HepG2 (cell line): ENCODE results near the gene C2. TPM values are rescaled to one million over a fixed set of nuclear protein-coding genes. Genes with fewer than 3 reads are reported as not detected.

Experiments used
- ELF1 ChIP-seq: sonication (generic); formaldehyde crosslinking; IDR thresholded peaks from 2 replicates; pipeline ENCODE4 v1.4.0; 2020; ENCODE audit warnings: missing genetic modification reagents
- FOSL1 ChIP-seq: sonication (generic); formaldehyde crosslinking; IDR thresholded peaks from 2 replicates; pipeline ENCODE4 v1.9.0; 2021; ENCODE audit warnings: missing genetic modification reagents, borderline replicate concordance
- JUNB ChIP-seq: sonication (generic); formaldehyde crosslinking; IDR thresholded peaks from 2 replicates; pipeline ENCODE4 v1.8.0; 2022; ENCODE audit warnings: missing genetic modification reagents, mild to moderate bottlenecking, borderline replicate concordance
- KDM2A ChIP-seq: sonication (generic); formaldehyde crosslinking; IDR thresholded peaks from 2 replicates; pipeline ENCODE4 v1.4.0; 2020; ENCODE audit warnings: low read depth, missing genetic modification reagents, borderline replicate concordance
- NCOA5 ChIP-seq: sonication (generic); formaldehyde crosslinking; IDR thresholded peaks from 2 replicates; pipeline ENCODE4 v1.4.0; 2020; ENCODE audit warnings: missing genetic modification reagents
- NFE2 ChIP-seq: sonication (generic); formaldehyde crosslinking; IDR thresholded peaks from 2 replicates; pipeline ENCODE4 v1.4.0; 2020; ENCODE audit warnings: missing genetic modification reagents
- PCBP2 ChIP-seq: fragments of 200-400 bp; formaldehyde crosslinking; optimal IDR thresholded peaks from 2 replicates; pipeline ENCODE3; 2018; ENCODE audit warnings: low read length, low read depth; ENCODE audit not compliant: poor library complexity, severe bottlenecking
- REL ChIP-seq: sonication (generic); formaldehyde crosslinking; conservative IDR thresholded peaks from 2 replicates; pipeline ENCODE4 v1.8.0; 2022; ENCODE audit warnings: mild to moderate bottlenecking, missing genetic modification reagents, moderate library complexity
- SOX6 ChIP-seq, 2 experiments: fragments of 450-650 bp in 1 of 2; sonication (generic) in 1 of 2; formaldehyde crosslinking in 1 of 2; IDR thresholded peaks; 2 replicates each; pipeline versions ENCODE4 v1.4.0 to v1.6.1; 2017 to 2020; ENCODE audit warnings: antibody characterized with exemption in 1 of 2, mild to moderate bottlenecking in 1 of 2, missing genetic modification reagents in 1 of 2
- THAP8 ChIP-seq: sonication (generic); formaldehyde crosslinking; IDR thresholded peaks from 2 replicates; pipeline ENCODE4 v1.5.1; 2020; ENCODE audit warnings: missing genetic modification reagents, mild to moderate bottlenecking, borderline replicate concordance
- ZFP82 ChIP-seq: sonication (generic); formaldehyde crosslinking; IDR thresholded peaks from 2 replicates; pipeline ENCODE4 v1.5.1; 2020; ENCODE audit warnings: mild to moderate bottlenecking, missing genetic modification reagents, borderline replicate concordance
- ZNF431 ChIP-seq: sonication (generic); formaldehyde crosslinking; IDR thresholded peaks from 2 replicates; pipeline ENCODE4 v1.9.0; 2022; ENCODE audit warnings: missing genetic modification reagents, low read depth, mild to moderate bottlenecking, borderline replicate concordance
- ZNF546 ChIP-seq: sonication (generic); formaldehyde crosslinking; conservative IDR thresholded peaks from 2 replicates; pipeline ENCODE4 v1.8.1; 2023; ENCODE audit warnings: mild to moderate bottlenecking, missing genetic modification reagents
- ZNF552 ChIP-seq: sonication (generic); formaldehyde crosslinking; IDR thresholded peaks from 2 replicates; pipeline ENCODE4 v1.9.0; 2022; ENCODE audit warnings: missing genetic modification reagents, mild to moderate bottlenecking, borderline replicate concordance
- ZNF572 ChIP-seq: sonication (generic); formaldehyde crosslinking; IDR thresholded peaks from 2 replicates; pipeline ENCODE4 v1.5.1; 2020; ENCODE audit warnings: mild to moderate bottlenecking, missing genetic modification reagents
- ZNF747 ChIP-seq: sonication (generic); formaldehyde crosslinking; IDR thresholded peaks from 2 replicates; pipeline ENCODE4 v1.8.1; 2023; ENCODE audit warnings: missing genetic modification reagents, mild to moderate bottlenecking, borderline replicate concordance
- ZNF841 ChIP-seq: sonication (generic); formaldehyde crosslinking; IDR thresholded peaks from 2 replicates; pipeline ENCODE4 v1.8.1; 2023; ENCODE audit warnings: missing genetic modification reagents, borderline replicate concordance
- polyA plus RNA-seq, 8 experiments: library from polyadenylated mRNA; depleted of rRNA in 3 of 8; stranded (reverse) in 7 of 8; unstranded in 1 of 8; fragments of >200 nt; fragmentation: Illumina TruSeq in 4 of 8; extraction: Trizol in 4 of 8; gene quantifications; 2 replicates each; pipeline versions ENCODE4 v1.2.1 to v1.2.3, GENCODE V29; 2011 to 2016; ENCODE audit warnings: low read depth in 4 of 8, missing spikeins in 1 of 8, mixed read lengths in 1 of 8; ENCODE audit not compliant: insufficient read depth in 1 of 8
- total RNA-seq, 5 experiments: library from RNA; depleted of rRNA; stranded (reverse); fragments of >200 nt; fragmentation: Illumina TruSeq; extraction: Trizol; gene quantifications; 2 replicates each; pipeline ENCODE4 v1.2.3, GENCODE V29; 2016; ENCODE audit warnings: low read depth in 1 of 5
- TF ChIP-seq, protein P1 (sequence below): IDR thresholded peaks from 2 replicates; pipeline ENCODE4 v1.6.1; 2016; ENCODE audit warnings: low read depth, missing genetic modification reagents, missing compliant biosample characterization
- TF ChIP-seq, protein P2 (sequence below): sonication (generic); formaldehyde crosslinking; IDR thresholded peaks from 2 replicates; pipeline ENCODE4 v1.4.0; 2020; ENCODE audit warnings: missing genetic modification reagents

Gene C2
- total and polyA plus RNA-seq, 2 of the 13 experiments (the other 11 are each of a cell fraction or from before 2014, with no cell fraction given): 165 to 307 TPM

GRCh38 chr6:31958741-31959739, 31.5 kb downstream of the C2 start, which contains the start of the genes NELFE and SKIC2 (continued):
- TF ChIP-seq, protein P1, sequence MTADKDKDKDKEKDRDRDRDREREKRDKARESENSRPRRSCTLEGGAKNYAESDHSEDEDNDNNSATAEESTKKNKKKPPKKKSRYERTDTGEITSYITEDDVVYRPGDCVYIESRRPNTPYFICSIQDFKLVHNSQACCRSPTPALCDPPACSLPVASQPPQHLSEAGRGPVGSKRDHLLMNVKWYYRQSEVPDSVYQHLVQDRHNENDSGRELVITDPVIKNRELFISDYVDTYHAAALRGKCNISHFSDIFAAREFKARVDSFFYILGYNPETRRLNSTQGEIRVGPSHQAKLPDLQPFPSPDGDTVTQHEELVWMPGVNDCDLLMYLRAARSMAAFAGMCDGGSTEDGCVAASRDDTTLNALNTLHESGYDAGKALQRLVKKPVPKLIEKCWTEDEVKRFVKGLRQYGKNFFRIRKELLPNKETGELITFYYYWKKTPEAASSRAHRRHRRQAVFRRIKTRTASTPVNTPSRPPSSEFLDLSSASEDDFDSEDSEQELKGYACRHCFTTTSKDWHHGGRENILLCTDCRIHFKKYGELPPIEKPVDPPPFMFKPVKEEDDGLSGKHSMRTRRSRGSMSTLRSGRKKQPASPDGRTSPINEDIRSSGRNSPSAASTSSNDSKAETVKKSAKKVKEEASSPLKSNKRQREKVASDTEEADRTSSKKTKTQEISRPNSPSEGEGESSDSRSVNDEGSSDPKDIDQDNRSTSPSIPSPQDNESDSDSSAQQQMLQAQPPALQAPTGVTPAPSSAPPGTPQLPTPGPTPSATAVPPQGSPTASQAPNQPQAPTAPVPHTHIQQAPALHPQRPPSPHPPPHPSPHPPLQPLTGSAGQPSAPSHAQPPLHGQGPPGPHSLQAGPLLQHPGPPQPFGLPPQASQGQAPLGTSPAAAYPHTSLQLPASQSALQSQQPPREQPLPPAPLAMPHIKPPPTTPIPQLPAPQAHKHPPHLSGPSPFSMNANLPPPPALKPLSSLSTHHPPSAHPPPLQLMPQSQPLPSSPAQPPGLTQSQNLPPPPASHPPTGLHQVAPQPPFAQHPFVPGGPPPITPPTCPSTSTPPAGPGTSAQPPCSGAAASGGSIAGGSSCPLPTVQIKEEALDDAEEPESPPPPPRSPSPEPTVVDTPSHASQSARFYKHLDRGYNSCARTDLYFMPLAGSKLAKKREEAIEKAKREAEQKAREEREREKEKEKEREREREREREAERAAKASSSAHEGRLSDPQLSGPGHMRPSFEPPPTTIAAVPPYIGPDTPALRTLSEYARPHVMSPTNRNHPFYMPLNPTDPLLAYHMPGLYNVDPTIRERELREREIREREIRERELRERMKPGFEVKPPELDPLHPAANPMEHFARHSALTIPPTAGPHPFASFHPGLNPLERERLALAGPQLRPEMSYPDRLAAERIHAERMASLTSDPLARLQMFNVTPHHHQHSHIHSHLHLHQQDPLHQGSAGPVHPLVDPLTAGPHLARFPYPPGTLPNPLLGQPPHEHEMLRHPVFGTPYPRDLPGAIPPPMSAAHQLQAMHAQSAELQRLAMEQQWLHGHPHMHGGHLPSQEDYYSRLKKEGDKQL (CRISPR knock-in tag): 0 out of 2 replicates have a peak, but pooled peaks have one; percentile 31
- TF ChIP-seq NFE2 (no peak), ZNF572 (peak; percentile 36; the same call in 1 of the 2 replicates), THAP8 (CRISPR knock-in tag) (peak; percentile 15; the same call in 1 of the 2 replicates), ZNF552 (CRISPR knock-in tag) (no peak), ZNF431 (CRISPR knock-in tag) (peak; percentile 61; the same call in 1 of the 2 replicates), JUNB (CRISPR knock-in tag) (no peak), PCBP2 (no peak), ELF1 (CRISPR knock-in tag) (peak; percentile 100), ZNF546 (CRISPR knock-in tag) (no peak; the same call in 1 of the 2 replicates), ZNF747 (CRISPR knock-in tag) (peak; percentile 93; the same call in 1 of the 2 replicates), REL (peak; percentile 64; the same call in 1 of the 2 replicates), KDM2A (CRISPR knock-in tag) (peak; percentile 99), ZNF841 (CRISPR knock-in tag) (no peak), FOSL1 (CRISPR knock-in tag) (no peak; the same call in 1 of the 2 replicates), NCOA5 (peak; percentile 9; the same call in 1 of the 2 replicates), ZFP82 (CRISPR knock-in tag) (no peak), SOX6 (IDR thresholded peaks at IDR 0.05) (no peak), SOX6 (CRISPR knock-in tag; IDR thresholded peaks at IDR 0.05) (peak; percentile 83)
- TF ChIP-seq, protein P2, sequence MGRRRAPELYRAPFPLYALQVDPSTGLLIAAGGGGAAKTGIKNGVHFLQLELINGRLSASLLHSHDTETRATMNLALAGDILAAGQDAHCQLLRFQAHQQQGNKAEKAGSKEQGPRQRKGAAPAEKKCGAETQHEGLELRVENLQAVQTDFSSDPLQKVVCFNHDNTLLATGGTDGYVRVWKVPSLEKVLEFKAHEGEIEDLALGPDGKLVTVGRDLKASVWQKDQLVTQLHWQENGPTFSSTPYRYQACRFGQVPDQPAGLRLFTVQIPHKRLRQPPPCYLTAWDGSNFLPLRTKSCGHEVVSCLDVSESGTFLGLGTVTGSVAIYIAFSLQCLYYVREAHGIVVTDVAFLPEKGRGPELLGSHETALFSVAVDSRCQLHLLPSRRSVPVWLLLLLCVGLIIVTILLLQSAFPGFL (CRISPR knock-in tag): no peak; the same call in 1 of the 2 replicates
